Measurements from ENCODE around the gene HCFC1.
A peak's percentile ranks its signal among the peaks of the same experiment; 100 is the strongest.

Gene HCFC1

DNA sequence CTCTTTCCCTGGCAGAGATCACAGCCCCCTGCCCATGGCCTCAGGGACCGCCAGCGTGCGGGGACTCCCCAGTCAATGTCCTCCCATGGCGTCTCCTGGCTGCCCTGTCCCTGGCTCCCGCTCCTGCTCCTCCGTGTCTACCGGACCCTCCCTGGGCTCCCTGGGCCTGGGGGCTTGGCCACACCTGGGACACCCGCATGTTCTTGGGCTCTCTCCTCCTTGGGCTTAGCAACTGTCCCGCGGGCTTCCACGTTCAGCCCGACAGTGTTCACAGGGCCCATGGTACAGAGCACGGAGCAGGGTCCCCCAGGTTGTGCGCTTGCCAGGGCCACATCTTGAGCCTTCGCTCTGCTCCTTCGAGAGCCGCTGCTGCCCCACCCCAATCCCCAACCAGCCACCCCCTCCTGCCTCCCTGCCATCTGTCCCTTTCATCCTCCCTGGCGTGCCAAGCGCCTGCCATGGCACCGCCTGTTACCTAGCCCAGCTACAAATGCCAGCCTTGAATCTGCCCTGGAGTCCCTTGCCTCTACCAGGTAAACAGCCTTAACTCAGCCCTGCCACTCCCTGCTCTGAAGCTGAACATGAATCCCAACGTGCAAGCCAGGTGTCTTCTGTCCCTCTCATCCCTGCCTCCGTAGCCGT is 63.3 kb downstream of the HCFC1 start:
- Histone ChIP-seq H3K27me3 (ENCODE audit: control insufficient read depth in 5 of 5, insufficient read depth in 4 of 5, low read length in 5 of 5) (peaks cover 12 to 42% (median 25%) of the 10 kb centered on the region in 5 donors), H3K27ac (ENCODE audit: low read depth, low read length) (no peak overlapping the region), H3K36me3 (ENCODE audit: control insufficient read depth in 5 of 5, insufficient read depth in 5 of 5, low read length in 5 of 5) (peaks cover 0 to 10% (median 0%) of the 10 kb centered on the region in 5 donors), H3K4me1 (ENCODE audit: control insufficient read depth in 5 of 5, insufficient read depth in 5 of 5, low read length in 5 of 5) (peaks cover 0 to 38% (median 7%) of the 10 kb centered on the region in 5 donors), H3K4me3 (ENCODE audit: low read depth in 1 of 5, low read length in 5 of 5) (no peak overlapping the region), H3K9me3 (ENCODE audit: control insufficient read depth in 5 of 5, low read length in 5 of 5) (no peaks in the 10 kb centered on the region), H3K9ac (ENCODE audit: low read length in 5 of 5) (no peak overlapping the region)

DNA sequence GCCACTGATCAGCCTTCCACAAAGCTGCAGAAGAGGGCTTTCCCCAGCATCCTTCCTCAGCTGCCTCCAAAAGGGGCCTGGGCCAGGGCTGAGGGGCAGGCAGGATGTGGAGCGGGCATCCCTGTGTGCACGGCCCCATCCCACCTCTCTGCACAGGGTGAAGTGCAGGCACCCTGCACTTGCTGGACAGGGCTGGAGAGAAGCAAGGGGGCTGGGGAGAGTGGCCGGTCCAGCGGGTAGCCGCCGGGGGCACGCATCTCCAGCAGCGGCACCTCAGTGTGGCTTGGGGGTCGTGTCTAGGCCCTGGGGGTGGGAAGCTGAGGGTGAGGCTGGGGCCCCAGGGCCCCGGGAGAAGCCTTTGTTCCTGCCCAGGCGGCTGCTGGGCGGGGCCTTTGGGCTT is 64.2 kb downstream of the HCFC1 start:
- no peak overlapping the region for H3K9ac ChIP-seq (ENCODE audit: low read length in 5 of 5)
- no peak overlapping the region for H3K4me3 ChIP-seq (ENCODE audit: low read depth in 1 of 5, low read length in 5 of 5)
- peaks cover 0 to 47% (median 14%) of the 10 kb centered on the region in 5 donors for H3K4me1 ChIP-seq (ENCODE audit: control insufficient read depth in 5 of 5, insufficient read depth in 5 of 5, low read length in 5 of 5)
- H3K27ac ChIP-seq (ENCODE audit: low read depth, low read length): no peak overlapping the region
- H3K36me3 ChIP-seq (ENCODE audit: control insufficient read depth in 5 of 5, insufficient read depth in 5 of 5, low read length in 5 of 5): peaks cover 0 to 4% (median 0%) of the 10 kb centered on the region in 5 donors
- peaks cover 12 to 39% (median 25%) of the 10 kb centered on the region in 5 donors for H3K27me3 ChIP-seq (ENCODE audit: control insufficient read depth in 5 of 5, insufficient read depth in 4 of 5, low read length in 5 of 5)
- no peaks in the 10 kb centered on the region for H3K9me3 ChIP-seq (ENCODE audit: control insufficient read depth in 5 of 5, low read length in 5 of 5)

GRCh38 chrX:153906126-153906917 is 65.3 kb downstream of the HCFC1 start:
- Histone ChIP-seq H3K36me3 (ENCODE audit: control insufficient read depth in 5 of 5, insufficient read depth in 5 of 5, low read length in 5 of 5) (peaks cover 0 to 4% (median 0%) of the 10 kb centered on the region in 5 donors), H3K9me3 (ENCODE audit: control insufficient read depth in 5 of 5, low read length in 5 of 5) (no peaks in the 10 kb centered on the region), H3K4me1 (ENCODE audit: control insufficient read depth in 5 of 5, insufficient read depth in 5 of 5, low read length in 5 of 5) (peaks cover 0 to 58% (median 22%) of the 10 kb centered on the region in 5 donors), H3K4me3 (ENCODE audit: low read depth in 1 of 5, low read length in 5 of 5) (peak overlapping the region in 2 of 5 donors; percentile 50 to 62), H3K27ac (ENCODE audit: low read depth, low read length) (no peak overlapping the region), H3K9ac (ENCODE audit: low read length in 5 of 5) (no peak overlapping the region), H3K27me3 (ENCODE audit: control insufficient read depth in 5 of 5, insufficient read depth in 4 of 5, low read length in 5 of 5) (peaks cover 12 to 36% (median 25%) of the 10 kb centered on the region in 5 donors)

GRCh38 chrX:153905481-153906095 is 66.0 kb downstream of the HCFC1 start:
- H3K36me3 ChIP-seq (ENCODE audit: control insufficient read depth in 5 of 5, insufficient read depth in 5 of 5, low read length in 5 of 5): peaks cover 0 to 4% (median 0%) of the 10 kb centered on the region in 5 donors
- H3K27ac ChIP-seq (ENCODE audit: low read depth, low read length): no peak overlapping the region
- H3K27me3 ChIP-seq (ENCODE audit: control insufficient read depth in 5 of 5, insufficient read depth in 4 of 5, low read length in 5 of 5): peaks cover 12 to 33% (median 21%) of the 10 kb centered on the region in 5 donors
- H3K4me3 ChIP-seq (ENCODE audit: low read depth in 1 of 5, low read length in 5 of 5): peak overlapping the region in 3 of 5 donors; percentile 50 to 62 (median 55)
- peak overlapping the region in 1 of 5 donors; percentile 8 for H3K9ac ChIP-seq (ENCODE audit: low read length in 5 of 5)
- no peaks in the 10 kb centered on the region for H3K9me3 ChIP-seq (ENCODE audit: control insufficient read depth in 5 of 5, low read length in 5 of 5)
- H3K4me1 ChIP-seq (ENCODE audit: control insufficient read depth in 5 of 5, insufficient read depth in 5 of 5, low read length in 5 of 5): peaks cover 0 to 64% (median 28%) of the 10 kb centered on the region in 5 donors

- H3K9ac ChIP-seq (ENCODE audit: low read length in 5 of 5): peak within 1 kb of the TSS in 2 of 5 donors; percentile 7 to 8
Observed at GRCh38 chrX:153903991-153904957, 67.3 kb downstream of the HCFC1 start, which contains the start of gene AVPR2. Gene AVPR2 (plus strand): TSS chrX:153904673. CDS start chrX:153905146, 473 bp downstream.

DNA sequence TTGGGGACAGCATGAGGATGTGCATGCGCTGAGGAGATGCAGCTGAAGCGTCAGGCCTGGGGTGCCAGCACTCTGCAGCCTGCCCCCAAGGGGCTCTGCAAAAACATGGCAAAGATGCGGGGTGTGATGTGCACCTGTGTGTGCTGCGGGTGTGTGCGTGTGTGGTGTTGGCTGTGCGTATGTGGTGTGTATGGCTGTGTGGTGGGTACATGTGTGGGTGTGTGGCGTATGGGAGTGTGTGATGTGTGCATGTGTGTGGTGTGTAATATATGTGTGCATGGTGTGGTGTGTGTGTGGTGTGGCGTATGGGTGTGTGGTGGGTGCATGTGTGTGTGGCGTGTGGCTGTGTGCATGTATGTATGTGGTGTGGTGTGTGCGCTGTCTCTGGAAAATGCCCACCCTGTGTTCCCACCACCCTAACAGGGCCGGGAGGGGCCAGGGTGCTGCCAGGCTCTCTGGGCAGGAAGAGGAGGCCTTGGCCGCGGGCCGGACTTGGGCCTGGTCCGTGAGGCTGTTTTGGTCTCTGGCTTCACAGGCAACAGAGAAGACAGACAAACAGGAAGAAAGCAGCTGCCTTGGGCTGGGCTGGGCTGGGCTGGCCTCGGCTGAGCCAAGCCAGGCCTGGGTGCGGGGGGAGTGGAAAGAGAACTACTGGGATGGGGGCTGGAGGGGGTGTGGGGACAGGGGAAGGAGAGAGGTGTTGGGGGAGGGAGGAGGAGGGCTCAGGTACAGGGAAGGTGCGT is 68.2 kb downstream of the HCFC1 start:
- peaks cover 0 to 4% (median 0%) of the 10 kb centered on the region in 5 donors for H3K36me3 ChIP-seq (ENCODE audit: control insufficient read depth in 5 of 5, insufficient read depth in 5 of 5, low read length in 5 of 5)
- H3K9me3 ChIP-seq (ENCODE audit: control insufficient read depth in 5 of 5, low read length in 5 of 5): no peaks in the 10 kb centered on the region
- peaks cover 0 to 60% (median 28%) of the 10 kb centered on the region in 5 donors for H3K4me1 ChIP-seq (ENCODE audit: control insufficient read depth in 5 of 5, insufficient read depth in 5 of 5, low read length in 5 of 5)
- peaks cover 12 to 32% (median 18%) of the 10 kb centered on the region in 5 donors for H3K27me3 ChIP-seq (ENCODE audit: control insufficient read depth in 5 of 5, insufficient read depth in 4 of 5, low read length in 5 of 5)
- no peak overlapping the region for H3K9ac ChIP-seq (ENCODE audit: low read length in 5 of 5)
- peak overlapping the region in 2 of 5 donors; percentile 55 to 62 for H3K4me3 ChIP-seq (ENCODE audit: low read depth in 1 of 5, low read length in 5 of 5)
- H3K27ac ChIP-seq (ENCODE audit: low read depth, low read length): no peak overlapping the region

More at GRCh38 chrX:153903991-153904957, 67.3 kb downstream of the HCFC1 start, which contains the start of gene AVPR2:
- Histone ChIP-seq H3K4me3 (ENCODE audit: low read depth in 1 of 5, low read length in 5 of 5) (peak within 1 kb of the TSS in 4 of 5 donors; percentile 35 to 62 (median 52)), H3K36me3 (ENCODE audit: control insufficient read depth in 5 of 5, insufficient read depth in 5 of 5, low read length in 5 of 5) (peaks cover 0 to 4% (median 0%) of the 10 kb centered on the region in 5 donors), H3K4me1 (ENCODE audit: control insufficient read depth in 5 of 5, insufficient read depth in 5 of 5, low read length in 5 of 5) (peaks cover 0 to 64% (median 28%) of the 10 kb centered on the region in 5 donors), H3K9me3 (ENCODE audit: control insufficient read depth in 5 of 5, low read length in 5 of 5) (no peaks in the 10 kb centered on the region), H3K27ac (ENCODE audit: low read depth, low read length) (no peak within 1 kb of the TSS), H3K27me3 (ENCODE audit: control insufficient read depth in 5 of 5, insufficient read depth in 4 of 5, low read length in 5 of 5) (peaks cover 12 to 32% (median 21%) of the 10 kb centered on the region in 5 donors)

GRCh38 chrX:153902385-153902784 is 69.2 kb downstream of the HCFC1 start:
- Histone ChIP-seq H3K4me3 (ENCODE audit: low read depth in 1 of 5, low read length in 5 of 5) (peak overlapping the region in 1 of 5 donors; percentile 7), H3K27me3 (ENCODE audit: control insufficient read depth in 5 of 5, insufficient read depth in 4 of 5, low read length in 5 of 5) (peaks cover 8 to 31% (median 18%) of the 10 kb centered on the region in 5 donors), H3K9ac (ENCODE audit: low read length in 5 of 5) (no peak overlapping the region), H3K9me3 (ENCODE audit: control insufficient read depth in 5 of 5, low read length in 5 of 5) (no peaks in the 10 kb centered on the region), H3K36me3 (ENCODE audit: control insufficient read depth in 5 of 5, insufficient read depth in 5 of 5, low read length in 5 of 5) (no peaks in the 10 kb centered on the region), H3K27ac (ENCODE audit: low read depth, low read length) (no peak overlapping the region), H3K4me1 (ENCODE audit: control insufficient read depth in 5 of 5, insufficient read depth in 5 of 5, low read length in 5 of 5) (peaks cover 0 to 59% (median 28%) of the 10 kb centered on the region in 5 donors)

DNA sequence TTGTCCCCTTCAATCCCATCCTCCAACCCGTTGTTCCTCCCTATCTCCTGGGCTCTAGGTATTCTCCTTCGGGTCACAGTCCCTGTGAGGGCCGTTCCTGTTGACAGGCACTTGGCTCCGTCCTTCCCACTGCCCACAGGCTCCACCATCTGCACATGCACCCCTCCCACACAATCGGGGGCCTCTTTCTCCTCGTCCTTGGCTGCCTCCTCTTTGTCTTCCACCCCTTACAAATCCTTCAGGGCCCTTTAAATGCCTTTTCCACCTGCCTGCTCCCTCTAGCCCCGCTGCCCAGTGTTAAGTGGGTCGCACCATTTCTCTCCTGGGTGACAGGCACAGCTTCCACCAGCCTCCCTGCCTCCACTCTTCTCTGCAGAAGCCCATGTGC is 69.9 kb downstream of the HCFC1 start:
- no peak overlapping the region for H3K4me3 ChIP-seq (ENCODE audit: low read depth in 1 of 5, low read length in 5 of 5)
- H3K27me3 ChIP-seq (ENCODE audit: control insufficient read depth in 5 of 5, insufficient read depth in 4 of 5, low read length in 5 of 5): peaks cover 5 to 26% (median 18%) of the 10 kb centered on the region in 5 donors

More for the DNA sequence above, 69.9 kb downstream of the HCFC1 start:
- H3K9ac ChIP-seq (ENCODE audit: low read length in 5 of 5): no peak overlapping the region
- H3K9me3 ChIP-seq (ENCODE audit: control insufficient read depth in 5 of 5, low read length in 5 of 5): peaks cover 0 to under 1% (median 0%) of the 10 kb centered on the region in 5 donors
- no peaks in the 10 kb centered on the region for H3K36me3 ChIP-seq (ENCODE audit: control insufficient read depth in 5 of 5, insufficient read depth in 5 of 5, low read length in 5 of 5)
- H3K27ac ChIP-seq (ENCODE audit: low read depth, low read length): no peak overlapping the region
- peaks cover 0 to 53% (median 28%) of the 10 kb centered on the region in 5 donors for H3K4me1 ChIP-seq (ENCODE audit: control insufficient read depth in 5 of 5, insufficient read depth in 5 of 5, low read length in 5 of 5)
